ENCODE measurements around the gene MROH7.

The MROH7 gene

GRCh38 chr1:54745274-54745673 lies 103.7 kb downstream of the MROH7 start:
- in situ Hi-C loops (cut with MboI; ENCODE audit: low sequenced_read_pairs, unreplicated experiment), result no loop called here
- no peak for DNase-seq (ENCODE audit: low spot score)
- TF ChIP-seq CTCF (IDR thresholded peaks at IDR 0.05; ENCODE audit: borderline replicate concordance, control extremely low read depth, extremely low read depth, insufficient read depth, missing control alignments), result no peak

- in situ Hi-C loops (cut with MboI; ENCODE audit: low sequenced_read_pairs, unreplicated experiment), result no loop called here
- no peak for DNase-seq (ENCODE audit: low spot score)
- no peak for TF ChIP-seq CTCF (IDR thresholded peaks at IDR 0.05; ENCODE audit: borderline replicate concordance, control extremely low read depth, extremely low read depth, insufficient read depth, missing control alignments)
These were observed 104.3 kb downstream of the MROH7 start for GRCh38 chr1:54745864-54746263.

GRCh38 chr1:54748094-54748835 lies 106.7 kb downstream of the MROH7 start:
- no peak for DNase-seq (ENCODE audit: low spot score)
- in situ Hi-C loops (cut with MboI; ENCODE audit: low sequenced_read_pairs, unreplicated experiment), result no loop called here
- no peak for TF ChIP-seq CTCF (IDR thresholded peaks at IDR 0.05; ENCODE audit: borderline replicate concordance, control extremely low read depth, extremely low read depth, insufficient read depth, missing control alignments)

- TF ChIP-seq CTCF (IDR thresholded peaks at IDR 0.05; ENCODE audit: borderline replicate concordance, control extremely low read depth, extremely low read depth, insufficient read depth, missing control alignments), result no peak
- no peak for DNase-seq (ENCODE audit: low spot score)
- in situ Hi-C loops (cut with MboI; ENCODE audit: low sequenced_read_pairs, unreplicated experiment), result no loop called here
These were observed 109.0 kb downstream of the MROH7 start for GRCh38 chr1:54750596-54750995.

- DNase-seq (ENCODE audit: low spot score), result no peak
- no peak for TF ChIP-seq CTCF (IDR thresholded peaks at IDR 0.05; ENCODE audit: borderline replicate concordance, control extremely low read depth, extremely low read depth, insufficient read depth, missing control alignments)
- in situ Hi-C loops (cut with MboI; ENCODE audit: low sequenced_read_pairs, unreplicated experiment), result no loop called here
These were observed 109.8 kb downstream of the MROH7 start for GRCh38 chr1:54751426-54751825.

- no peak for TF ChIP-seq CTCF (IDR thresholded peaks at IDR 0.05; ENCODE audit: borderline replicate concordance, control extremely low read depth, extremely low read depth, insufficient read depth, missing control alignments)
- in situ Hi-C loops (cut with MboI; ENCODE audit: low sequenced_read_pairs, unreplicated experiment), result no loop called here
- no peak for DNase-seq (ENCODE audit: low spot score)
These were observed 112.5 kb downstream of the MROH7 start for GRCh38 chr1:54754045-54754444.
